GM10248 (cell line): ENCODE results near the gene PHLDB3.
"Not testable (repeated sequence)": the region's sequence is repeated elsewhere in the genome, so short reads cannot be mapped to it uniquely, and the experiment has no call there.

Source experiments
- CTCF ChIA-PET: fragments of 300-600 bp; sonication (Branson Sonifier 250); formaldehyde crosslinking; extraction: SDS; loops from one replicate; lab custom pipeline; 2021; ENCODE audit warnings: antibody characterized with exemption; lab: Yijun Ruan, JAX
- POLR2A ChIA-PET: fragments of 350-650 bp; sonication (Branson Sonifier 250); formaldehyde crosslinking; extraction: SDS; loops from one replicate; lab custom pipeline; 2020; ENCODE audit warnings: antibody characterized with exemption; lab: Yijun Ruan, JAX
- DNase-seq: peaks from one replicate; pipeline ENCODE4 v3.0.0; 2012; ENCODE audit errors: extremely low spot score
- TF ChIP-seq, protein P1 (sequence below): IDR thresholded peaks from 2 replicates; pipeline ENCODE4 v1.5.1; 2012; ENCODE audit warnings: mild to moderate bottlenecking, low read depth; ENCODE audit errors: extremely low read depth, missing control alignments, control extremely low read depth

PHLDB3 gene

GRCh38 chr19:43438291-43439031 lies 66.1 kb downstream of the PHLDB3 start:
- POLR2A ChIA-PET: no interaction called here
- TF ChIP-seq, protein P1, sequence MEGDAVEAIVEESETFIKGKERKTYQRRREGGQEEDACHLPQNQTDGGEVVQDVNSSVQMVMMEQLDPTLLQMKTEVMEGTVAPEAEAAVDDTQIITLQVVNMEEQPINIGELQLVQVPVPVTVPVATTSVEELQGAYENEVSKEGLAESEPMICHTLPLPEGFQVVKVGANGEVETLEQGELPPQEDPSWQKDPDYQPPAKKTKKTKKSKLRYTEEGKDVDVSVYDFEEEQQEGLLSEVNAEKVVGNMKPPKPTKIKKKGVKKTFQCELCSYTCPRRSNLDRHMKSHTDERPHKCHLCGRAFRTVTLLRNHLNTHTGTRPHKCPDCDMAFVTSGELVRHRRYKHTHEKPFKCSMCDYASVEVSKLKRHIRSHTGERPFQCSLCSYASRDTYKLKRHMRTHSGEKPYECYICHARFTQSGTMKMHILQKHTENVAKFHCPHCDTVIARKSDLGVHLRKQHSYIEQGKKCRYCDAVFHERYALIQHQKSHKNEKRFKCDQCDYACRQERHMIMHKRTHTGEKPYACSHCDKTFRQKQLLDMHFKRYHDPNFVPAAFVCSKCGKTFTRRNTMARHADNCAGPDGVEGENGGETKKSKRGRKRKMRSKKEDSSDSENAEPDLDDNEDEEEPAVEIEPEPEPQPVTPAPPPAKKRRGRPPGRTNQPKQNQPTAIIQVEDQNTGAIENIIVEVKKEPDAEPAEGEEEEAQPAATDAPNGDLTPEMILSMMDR: no peak
- DNase-seq: no peak
- CTCF ChIA-PET: interaction anchor here (0.5 to 12.2 kb wide), 5 partner anchors 9 to 166 kb away, joined by 3 to 138 read pairs (median 4); no protein-coding TSS in a partner anchor

- CTCF ChIA-PET: interaction anchor here (9.8 to 12.2 kb wide), 2 partner anchors 10 to 84 kb away, joined by 71 to 138 read pairs; no protein-coding TSS in a partner anchor
- POLR2A ChIA-PET: no interaction called here
- TF ChIP-seq, protein P1: no peak
Measured at GRCh38 chr19:43437712-43438111, 66.8 kb downstream of the PHLDB3 start.

DNA sequence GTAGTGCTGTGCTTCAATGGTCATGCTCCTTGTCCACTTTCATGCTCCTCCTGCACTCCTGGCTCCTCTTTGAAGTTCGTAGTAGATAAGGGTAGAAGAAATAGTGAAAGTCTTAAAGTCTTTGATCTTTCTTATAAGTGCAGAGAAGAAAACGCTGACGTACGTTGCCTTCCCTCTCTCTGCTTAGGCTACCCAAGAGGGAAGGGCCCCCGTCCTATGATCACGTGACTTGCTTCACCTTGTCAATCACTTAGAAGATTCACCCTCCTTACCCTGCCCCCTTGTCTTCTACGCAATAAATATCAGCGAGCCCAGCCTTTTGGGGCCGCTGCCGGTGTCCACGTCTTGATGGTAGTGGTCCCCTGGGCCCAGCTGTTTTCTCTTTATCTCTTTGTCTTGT lies 67.3 kb downstream of the PHLDB3 start:
- DNase-seq, POLR2A ChIA-PET: not testable (repeated sequence)
- CTCF ChIA-PET: interaction anchor here (9.8 to 12.2 kb wide), 2 partner anchors 11 to 85 kb away, joined by 71 to 138 read pairs; no protein-coding TSS in a partner anchor

More at GRCh38 chr19:43437712-43438111, 66.8 kb downstream of the PHLDB3 start:
- no peak for DNase-seq

DNA sequence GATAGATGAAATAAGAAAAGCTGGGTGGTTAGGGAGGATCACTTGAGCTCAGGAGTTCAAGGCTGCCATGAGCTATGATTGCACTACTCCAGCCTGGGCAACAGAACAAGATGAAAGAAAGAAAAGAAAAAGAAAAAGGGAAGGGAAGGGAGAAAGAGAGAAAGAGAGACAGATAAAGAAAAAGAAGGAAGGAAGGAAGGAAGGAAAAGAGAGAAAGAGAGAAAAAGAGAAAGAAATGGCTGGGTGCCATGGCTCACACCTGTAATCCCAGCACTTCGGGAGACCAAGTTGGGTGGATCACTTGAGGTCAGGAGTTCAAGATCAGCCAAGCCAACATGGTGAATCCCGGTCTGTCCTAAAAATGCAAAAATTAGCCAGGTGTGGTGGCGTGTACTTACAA lies 68.8 kb downstream of the PHLDB3 start:
- POLR2A ChIA-PET: no interaction called here
- CTCF ChIA-PET: interaction anchor here (1.0 to 12.2 kb wide), 3 partner anchors 12 to 159 kb away, joined by 3 to 138 read pairs (median 71); no protein-coding TSS in a partner anchor
- no peak for DNase-seq
- TF ChIP-seq, protein P1: no peak

DNA sequence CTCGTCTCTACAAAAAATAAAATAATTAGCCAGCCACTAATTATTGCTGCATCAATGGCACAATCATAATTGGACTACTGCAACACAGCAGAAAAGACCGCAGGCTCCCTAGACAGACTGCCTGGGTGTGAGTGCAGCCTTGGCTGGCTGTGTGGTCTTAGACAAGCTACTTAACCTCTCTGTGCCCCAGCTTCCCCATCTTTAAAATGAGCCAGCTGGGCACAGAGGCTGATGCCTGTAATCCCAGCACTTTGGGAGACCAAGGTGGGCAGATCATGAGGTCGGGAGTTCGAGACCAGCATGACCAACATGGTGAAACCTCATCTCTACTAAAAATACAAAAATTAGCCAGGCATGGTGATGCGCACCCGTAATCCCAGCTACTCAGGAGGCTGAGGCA lies 70.9 kb downstream of the PHLDB3 start:
- ChIA-PET POLR2A (no interaction called here), CTCF (interaction anchor here (1.1 to 12.2 kb wide), 6 partner anchors 11 to 161 kb away, joined by 3 to 138 read pairs (median 18); no protein-coding TSS in a partner anchor)
- DNase-seq: no peak
- TF ChIP-seq, protein P1: no peak

DNA sequence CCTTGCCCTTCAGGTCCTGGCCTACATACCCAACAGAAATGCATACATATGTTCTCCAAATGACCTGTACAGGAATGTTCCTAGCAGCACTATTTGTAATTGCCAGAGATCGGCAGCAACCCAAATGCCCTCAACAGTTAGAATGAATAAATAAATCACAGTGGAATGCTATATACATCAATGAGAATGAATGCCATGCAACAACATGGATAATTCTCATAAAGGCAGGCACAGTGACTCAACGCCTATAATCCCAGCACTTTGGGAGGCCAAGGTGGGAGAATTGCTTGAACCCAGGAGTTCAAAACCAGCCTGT lies 71.2 kb downstream of the PHLDB3 start:
- DNase-seq: no peak
- ChIA-PET CTCF (interaction anchor here (0.8 to 12.2 kb wide), 11 partner anchors 10 to 100 kb away, joined by 3 to 138 read pairs (median 5); partner anchors contain the start of gene ZNF575), POLR2A (no interaction called here)
- TF ChIP-seq, protein P1: no peak

GRCh38 chr19:43430976-43431375 lies 73.6 kb downstream of the PHLDB3 start:
- ChIA-PET POLR2A (no interaction called here), CTCF (interaction anchor here (0.6 to 12.2 kb wide), 6 partner anchors 8 to 164 kb away, joined by 3 to 138 read pairs (median 11); no protein-coding TSS in a partner anchor)
- no peak for DNase-seq
- TF ChIP-seq, protein P1: no peak
